Activated CD4-positive, alpha-beta memory T cell treated with anti-CD3 and anti-CD28 coated beads, Interleukin-2, amount 10 ng/mL, durations not matched to agents 7 days and 5 days (primary cell): ENCODE data around the gene ERGIC3. TPM values are rescaled to one million over a fixed set of nuclear protein-coding genes. Genes with fewer than 3 reads are reported as not detected.

Source experiments
- CTCF ChIA-PET: fragments of 350-600 bp; sonication (Branson Sonifier 250); formaldehyde crosslinking; loops from one replicate; lab custom pipeline; 2021; ENCODE audit warnings: antibody characterized with exemption, inconsistent platforms; lab: Charles Lee
- POLR2A ChIA-PET: fragments of 350-600 bp; sonication (Branson Sonifier 250); formaldehyde crosslinking; loops from one replicate; lab custom pipeline; 2021; ENCODE audit warnings: antibody characterized with exemption; lab: Charles Lee
- DNase-seq: peaks from one replicate; pipeline ENCODE4 v3.0.0-alpha.2; 2020
- H3K27ac Mint-ChIP-seq: one replicate; pipeline ENCODE4 v1.8.0; 2021; ENCODE audit warnings: mild to moderate bottlenecking, mixed read lengths
- H3K27me3 Mint-ChIP-seq: one replicate; pipeline ENCODE4 v1.8.0; 2021; ENCODE audit warnings: mixed read lengths
- H3K36me3 Mint-ChIP-seq: one replicate; pipeline ENCODE4 v1.8.0; 2021; ENCODE audit warnings: low read depth, mixed read lengths
- H3K4me1 Mint-ChIP-seq: one replicate; pipeline ENCODE4 v1.8.0; 2021; ENCODE audit warnings: mixed read lengths
- H3K4me3 Mint-ChIP-seq: one replicate; pipeline ENCODE4 v1.8.0; 2021; ENCODE audit warnings: mild to moderate bottlenecking, mixed read lengths
- H3K9me3 Mint-ChIP-seq: one replicate; pipeline ENCODE4 v1.8.0; 2021; ENCODE audit warnings: mixed read lengths
- total RNA-seq, 2 experiments: library from RNA; stranded (reverse); gene quantifications; one replicate each; pipeline ENCODE4 v1.2.3, GENCODE V29; 2021

ERGIC3 gene
- total RNA-seq, 2 experiments from 2014 or later: 126 TPM

DNA sequence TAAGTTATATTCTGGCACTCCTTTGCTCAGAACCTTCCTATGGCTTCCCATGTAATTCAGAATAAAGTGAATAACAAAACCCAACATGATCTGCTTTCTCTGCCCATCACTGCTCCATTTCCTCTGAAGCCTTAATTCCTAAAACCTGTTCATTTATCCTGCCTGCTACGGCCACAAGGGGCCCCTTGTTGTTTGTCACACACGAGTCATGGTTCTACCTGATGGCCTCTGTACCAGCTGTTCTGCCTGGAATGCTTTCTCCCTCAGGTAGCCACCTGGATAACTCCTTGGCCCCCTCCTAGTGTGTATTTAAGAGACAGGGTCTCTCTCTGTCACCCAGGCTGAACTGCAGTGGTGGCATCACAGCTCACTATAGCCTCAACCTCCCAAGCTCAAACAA lies 26.8 kb downstream of the ERGIC3 start:
- Mint-ChIP-seq H3K9me3 (peaks cover 3% of the 10 kb centered on the region), H3K4me1 (no peaks in the 10 kb centered on the region), H3K36me3 (no peaks in the 10 kb centered on the region), H3K27me3 (peaks cover 5% of the 10 kb centered on the region), H3K4me3 (no peak overlapping the region), H3K27ac (no peak overlapping the region)
- ChIA-PET CTCF (no interaction called here), POLR2A (no interaction called here)
- no peak for DNase-seq

DNA sequence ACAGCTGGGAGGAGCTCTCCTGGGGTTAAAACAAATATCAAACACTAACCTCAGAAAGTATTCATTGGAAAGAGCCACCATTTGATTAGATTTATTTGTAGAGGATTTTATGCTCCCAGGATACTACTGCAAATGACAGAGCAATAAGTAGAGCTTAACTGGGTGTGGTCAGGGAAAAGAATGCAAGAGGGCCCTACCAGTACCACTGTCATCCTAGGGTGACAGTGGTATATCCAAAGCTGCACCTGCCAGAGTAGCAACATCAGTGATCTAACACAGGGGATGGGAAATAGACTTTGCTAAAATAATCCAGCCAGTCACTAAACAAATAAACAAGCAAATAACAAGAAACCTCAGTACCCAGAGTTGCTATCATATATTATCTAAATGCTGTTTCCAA lies 29.7 kb downstream of the ERGIC3 start:
- Mint-ChIP-seq H3K4me3 (no peak overlapping the region), H3K36me3 (no peaks in the 10 kb centered on the region), H3K27me3 (peaks cover 7% of the 10 kb centered on the region), H3K4me1 (no peaks in the 10 kb centered on the region), H3K27ac (no peak overlapping the region), H3K9me3 (peaks cover 3% of the 10 kb centered on the region)
- ChIA-PET POLR2A (no interaction called here), CTCF (interaction anchor here (1.5 kb wide), 1 partner anchor 9 kb away, joined by 3 read pairs; no protein-coding TSS in a partner anchor)
- DNase-seq: no peak

DNA sequence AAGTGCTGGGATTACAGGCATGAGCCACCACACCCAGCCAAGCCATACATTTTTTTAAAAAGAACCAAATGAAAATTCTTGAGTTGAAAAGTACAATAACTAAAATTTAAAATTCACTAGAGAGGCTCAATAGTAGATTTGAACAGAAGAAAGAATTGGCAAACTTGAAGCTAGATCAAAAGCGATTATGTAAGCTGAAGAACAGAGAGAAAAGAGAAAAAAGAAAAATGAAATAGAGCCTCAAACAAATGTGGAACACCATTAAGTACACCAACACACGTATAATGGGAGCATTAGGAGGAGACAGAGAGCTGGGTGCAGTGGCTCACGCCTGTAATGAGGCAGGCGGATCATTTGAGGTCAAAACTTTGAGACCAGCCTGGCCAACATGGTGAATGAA lies 31.0 kb downstream of the ERGIC3 start:
- POLR2A ChIA-PET: interaction anchor here (1.2 kb wide), 1 partner anchor 11 kb away, joined by 3 read pairs; no protein-coding TSS in a partner anchor
- H3K4me3 Mint-ChIP-seq: no peak overlapping the region
- H3K4me1 Mint-ChIP-seq: no peaks in the 10 kb centered on the region
- peaks cover 3% of the 10 kb centered on the region for H3K9me3 Mint-ChIP-seq
- no peaks in the 10 kb centered on the region for H3K36me3 Mint-ChIP-seq
- H3K27me3 Mint-ChIP-seq: peaks cover 4% of the 10 kb centered on the region
- CTCF ChIA-PET: interaction anchor here (0.6 kb wide), 1 partner anchor 13 kb away, joined by 3 read pairs; no protein-coding TSS in a partner anchor
- no peak for DNase-seq
- no peak overlapping the region for H3K27ac Mint-ChIP-seq

DNA sequence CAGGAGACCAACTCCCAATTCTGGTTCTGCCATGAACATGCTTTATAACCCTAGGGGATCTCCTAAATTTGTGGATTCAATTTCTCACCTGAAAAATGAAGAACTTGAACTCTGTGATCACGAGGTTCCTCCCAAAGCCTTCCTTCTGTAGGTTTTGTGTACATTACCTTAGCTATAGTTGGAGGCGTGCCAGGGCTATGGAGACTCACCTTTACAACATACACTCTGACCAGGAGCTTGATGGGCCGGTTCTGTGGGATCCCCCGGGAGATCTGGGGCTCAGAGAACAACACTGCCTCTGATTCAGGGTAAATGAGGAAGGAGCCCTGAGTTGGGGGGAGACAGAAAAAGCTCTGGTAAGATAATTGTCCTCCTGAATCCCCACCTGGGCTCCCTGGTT lies 34.1 kb downstream of the ERGIC3 start:
- H3K4me3 Mint-ChIP-seq: no peak overlapping the region
- ChIA-PET POLR2A (no interaction called here), CTCF (interaction anchor here (0.7 kb wide), 1 partner anchor 417 kb away, joined by 3 read pairs; no protein-coding TSS in a partner anchor)
- no peaks in the 10 kb centered on the region for H3K4me1 Mint-ChIP-seq
- no peak for DNase-seq
- H3K36me3 Mint-ChIP-seq: no peaks in the 10 kb centered on the region
- no peak overlapping the region for H3K27ac Mint-ChIP-seq
- H3K27me3 Mint-ChIP-seq: peaks cover 2% of the 10 kb centered on the region
- peaks cover 3% of the 10 kb centered on the region for H3K9me3 Mint-ChIP-seq

DNA sequence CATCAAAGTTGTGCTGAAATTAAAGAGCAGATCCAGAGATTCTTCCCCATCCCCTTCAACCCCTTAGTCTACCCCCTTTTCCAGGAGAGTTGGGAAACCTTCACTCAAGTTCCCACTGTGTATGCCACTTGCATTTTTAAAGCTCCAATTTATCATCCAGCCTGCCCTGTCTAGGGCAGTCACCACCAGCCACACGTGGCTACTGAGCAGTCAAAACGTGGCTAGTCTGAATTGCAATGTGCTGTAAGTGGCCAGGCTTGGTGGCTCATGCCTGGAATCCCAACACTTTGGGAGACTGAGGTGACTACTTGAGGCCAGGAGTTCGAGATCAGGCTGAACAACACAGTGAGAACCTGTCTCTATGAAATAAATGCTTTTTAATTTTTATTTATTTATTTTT lies 34.9 kb downstream of the ERGIC3 start:
- Mint-ChIP-seq H3K27ac (no peak overlapping the region), H3K4me3 (no peak overlapping the region), H3K36me3 (no peaks in the 10 kb centered on the region), H3K9me3 (peaks cover 3% of the 10 kb centered on the region), H3K27me3 (peaks cover 2% of the 10 kb centered on the region), H3K4me1 (no peaks in the 10 kb centered on the region)
- DNase-seq: no peak
- ChIA-PET CTCF (no interaction called here), POLR2A (no interaction called here)

DNA sequence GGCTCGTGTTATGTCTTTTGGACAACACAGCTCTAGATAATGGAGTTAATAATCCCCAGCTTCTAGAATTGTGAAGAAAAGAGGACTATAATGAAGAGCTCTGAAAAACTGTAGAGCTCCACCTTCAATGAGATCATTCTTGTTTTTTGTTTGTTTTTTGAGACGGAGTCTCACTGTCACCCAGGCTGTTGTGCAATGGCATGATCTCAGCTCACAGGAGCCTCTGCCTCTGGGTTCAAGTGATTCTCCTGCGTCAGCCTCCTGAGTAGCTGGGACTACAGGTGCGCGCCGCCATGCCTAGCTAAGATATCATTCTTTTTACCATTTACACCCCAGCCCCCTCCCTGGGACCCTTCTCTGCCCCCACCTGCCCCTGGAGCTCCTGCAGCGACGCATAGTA lies 36.6 kb downstream of the ERGIC3 start:
- Mint-ChIP-seq H3K4me1 (no peaks in the 10 kb centered on the region), H3K36me3 (no peaks in the 10 kb centered on the region), H3K27me3 (peaks cover 2% of the 10 kb centered on the region), H3K27ac (no peak overlapping the region), H3K4me3 (no peak overlapping the region), H3K9me3 (no peaks in the 10 kb centered on the region)
- no peak for DNase-seq
- POLR2A ChIA-PET: no interaction called here
- CTCF ChIA-PET: no interaction called here

DNA sequence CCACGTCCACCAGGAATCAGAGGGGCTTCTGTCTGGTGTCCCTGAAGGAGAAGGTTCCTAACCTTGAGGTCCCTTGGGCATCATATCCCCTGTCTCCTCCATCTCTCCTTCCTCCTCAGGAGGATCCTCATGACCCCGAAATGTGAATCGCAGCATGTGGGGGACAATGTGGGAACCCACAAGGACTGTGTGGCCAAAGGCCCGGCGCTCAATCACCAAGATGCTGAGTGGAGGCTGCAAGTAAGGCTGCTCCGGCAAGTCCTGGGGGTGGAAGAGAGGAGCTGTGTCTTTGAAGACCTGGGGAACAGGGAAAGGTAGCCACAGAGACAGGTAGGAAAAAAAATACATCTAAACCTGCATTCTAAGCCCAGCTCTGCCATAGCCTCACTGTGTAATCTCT lies 37.3 kb downstream of the ERGIC3 start:
- Mint-ChIP-seq H3K36me3 (no peaks in the 10 kb centered on the region), H3K9me3 (no peaks in the 10 kb centered on the region), H3K27ac (no peak overlapping the region), H3K4me3 (no peak overlapping the region), H3K4me1 (no peaks in the 10 kb centered on the region), H3K27me3 (no peaks in the 10 kb centered on the region)
- ChIA-PET CTCF (no interaction called here), POLR2A (no interaction called here)
- no peak for DNase-seq

DNA sequence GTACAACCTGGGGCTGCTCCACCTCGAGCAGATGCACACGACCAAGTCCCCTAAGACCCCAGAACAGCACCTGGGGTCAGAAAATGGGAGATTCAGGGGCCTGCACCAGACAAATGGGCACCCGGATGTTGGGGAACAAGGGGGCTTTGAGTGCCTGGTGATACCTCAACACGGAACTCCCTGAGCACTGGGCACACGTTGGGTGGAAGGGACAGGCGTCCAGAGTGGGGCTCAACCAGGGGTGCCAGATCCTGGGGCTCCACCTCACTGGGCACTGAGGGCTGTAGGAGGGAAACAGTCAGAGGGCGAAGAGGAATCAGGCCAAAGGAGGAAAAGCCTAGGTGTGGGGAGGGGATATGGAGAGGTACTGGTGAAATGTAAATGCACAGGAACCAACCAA lies 40.3 kb downstream of the ERGIC3 start:
- CTCF ChIA-PET: no interaction called here

DNA sequence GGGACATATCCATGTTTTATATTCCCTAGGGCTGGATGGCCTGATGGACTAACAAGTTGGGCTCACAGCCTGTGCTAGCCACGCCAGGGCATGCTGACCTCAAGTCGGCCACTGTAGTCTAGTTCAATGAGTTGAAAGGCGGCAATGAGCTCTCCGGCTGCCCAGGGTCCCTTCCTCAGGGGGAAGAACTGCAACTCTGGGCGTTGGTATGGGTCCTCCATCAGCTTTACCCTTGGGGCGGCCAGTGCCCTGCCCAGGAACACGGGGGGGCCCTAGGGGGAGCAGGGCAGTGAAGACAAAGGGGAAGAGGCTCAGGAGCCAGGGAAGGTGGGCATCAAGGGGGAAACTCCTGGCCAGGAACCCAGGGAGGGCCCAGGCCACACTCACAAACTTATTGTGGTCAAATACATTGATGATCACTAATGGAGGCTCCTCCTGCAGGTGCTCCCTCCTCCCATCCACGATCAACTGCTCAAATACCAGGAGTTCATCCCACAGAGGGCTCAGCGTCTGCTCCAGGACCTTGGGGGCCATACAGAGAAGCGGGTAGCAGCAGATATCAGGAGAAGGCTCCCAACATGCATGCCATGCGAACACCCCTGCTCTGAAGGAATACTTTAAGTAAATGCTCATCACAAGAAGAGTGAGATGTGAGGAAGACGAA lies 41.0 kb downstream of the ERGIC3 start:
- no peaks in the 10 kb centered on the region for H3K9me3 Mint-ChIP-seq
- no peak overlapping the region for H3K27ac Mint-ChIP-seq
- no peak for DNase-seq
- no peaks in the 10 kb centered on the region for H3K27me3 Mint-ChIP-seq
- ChIA-PET CTCF (no interaction called here), POLR2A (no interaction called here)
- no peaks in the 10 kb centered on the region for H3K36me3 Mint-ChIP-seq
- H3K4me3 Mint-ChIP-seq: no peak overlapping the region
- no peaks in the 10 kb centered on the region for H3K4me1 Mint-ChIP-seq

More for the DNA sequence above, 40.3 kb downstream of the ERGIC3 start:
- no peaks in the 10 kb centered on the region for H3K36me3 Mint-ChIP-seq
- H3K27ac Mint-ChIP-seq: no peak overlapping the region
- no peaks in the 10 kb centered on the region for H3K27me3 Mint-ChIP-seq
- POLR2A ChIA-PET: no interaction called here
- no peak overlapping the region for H3K4me3 Mint-ChIP-seq
- H3K4me1 Mint-ChIP-seq: no peaks in the 10 kb centered on the region
- H3K9me3 Mint-ChIP-seq: no peaks in the 10 kb centered on the region
- no peak for DNase-seq

DNA sequence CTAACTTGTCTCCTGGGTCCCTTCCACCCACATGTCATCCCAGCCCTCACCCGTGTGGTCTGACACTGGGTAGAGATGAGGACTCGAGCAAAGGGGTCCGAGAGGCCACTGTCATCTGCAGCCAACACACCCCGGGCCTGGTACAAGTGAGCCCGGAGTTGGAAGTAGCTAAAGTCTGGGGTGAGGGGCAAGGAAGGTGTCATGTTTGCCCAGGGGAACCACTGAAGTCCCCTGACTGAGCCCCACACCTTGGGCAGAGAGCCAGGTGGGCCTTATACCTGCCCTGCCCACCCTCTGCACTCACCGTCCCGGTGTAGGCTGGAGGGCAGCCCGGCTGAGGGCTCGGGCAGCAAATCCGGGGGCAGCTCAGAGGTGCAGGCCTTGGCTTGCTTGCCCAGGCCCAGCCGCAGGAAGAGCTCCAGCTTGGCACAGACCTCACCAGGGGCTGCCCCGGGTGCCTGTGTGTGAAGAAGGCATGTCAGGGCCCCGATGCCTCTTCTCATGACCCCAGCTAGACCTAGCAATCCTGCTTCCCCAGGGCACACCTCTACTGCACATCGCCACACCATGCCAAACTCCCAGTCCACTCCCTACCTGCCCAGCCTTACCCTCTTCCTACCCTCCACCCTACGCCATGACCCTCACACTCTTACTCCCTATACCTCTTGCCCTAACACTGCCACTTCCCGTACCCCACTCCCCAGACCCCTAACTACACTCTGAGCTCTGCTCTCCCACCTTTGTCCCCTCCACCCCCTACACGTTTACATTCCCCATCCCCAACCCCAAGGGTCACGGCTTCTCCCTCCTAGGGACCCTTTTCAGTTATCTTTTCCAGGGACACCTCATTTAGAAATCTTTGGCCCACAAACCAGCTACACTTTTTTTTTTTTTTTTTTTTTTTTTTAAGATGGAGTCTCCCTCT lies 42.0 kb downstream of the ERGIC3 start:
- ChIA-PET POLR2A (no interaction called here), CTCF (interaction anchor here (1.2 kb wide), 1 partner anchor 17 kb away, joined by 6 read pairs; no protein-coding TSS in a partner anchor)
- Mint-ChIP-seq H3K4me3 (no peak overlapping the region), H3K36me3 (no peaks in the 10 kb centered on the region), H3K9me3 (no peaks in the 10 kb centered on the region), H3K27ac (no peak overlapping the region), H3K4me1 (no peaks in the 10 kb centered on the region), H3K27me3 (peaks cover 2% of the 10 kb centered on the region)
- DNase-seq: no peak

DNA sequence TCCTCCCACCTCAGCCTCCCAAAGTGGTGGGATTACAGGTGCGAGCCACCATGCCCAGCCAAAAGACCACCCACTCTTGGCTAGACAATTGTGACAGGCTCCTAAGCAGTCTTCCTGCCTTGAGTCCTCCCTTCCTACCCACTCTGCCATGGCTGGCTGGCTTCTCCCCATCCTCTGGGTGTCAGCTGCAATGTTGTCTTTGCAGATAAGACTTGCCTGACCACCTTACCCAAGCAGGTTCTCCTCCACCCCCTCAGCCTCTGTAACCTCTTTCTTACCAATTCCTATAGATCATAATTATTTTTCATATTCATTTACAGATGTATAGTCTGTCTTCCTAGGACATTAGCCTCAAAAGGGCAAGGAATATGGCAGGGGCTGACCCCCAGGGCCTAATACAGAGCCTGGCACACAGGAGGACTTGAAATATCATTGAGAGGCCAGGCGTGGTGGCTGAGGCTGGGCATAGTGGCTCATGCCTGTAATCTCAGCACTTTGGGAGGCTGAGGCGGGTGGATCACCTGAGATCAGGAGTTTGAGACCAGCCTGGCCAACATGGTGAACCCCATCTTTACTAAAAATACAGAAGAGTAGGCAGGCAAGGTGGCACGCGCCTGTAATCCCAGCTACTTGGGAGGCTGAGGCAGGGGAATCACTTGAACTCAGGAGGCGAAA lies 45.0 kb downstream of the ERGIC3 start:
- ChIA-PET POLR2A (no interaction called here), CTCF (interaction anchor here (0.7 kb wide), 1 partner anchor 36 kb away, joined by 3 read pairs; no protein-coding TSS in a partner anchor)
- Mint-ChIP-seq H3K4me3 (no peak overlapping the region), H3K9me3 (no peaks in the 10 kb centered on the region), H3K27me3 (peaks cover 2% of the 10 kb centered on the region), H3K27ac (no peak overlapping the region), H3K36me3 (no peaks in the 10 kb centered on the region), H3K4me1 (no peaks in the 10 kb centered on the region)
- no peak for DNase-seq

DNA sequence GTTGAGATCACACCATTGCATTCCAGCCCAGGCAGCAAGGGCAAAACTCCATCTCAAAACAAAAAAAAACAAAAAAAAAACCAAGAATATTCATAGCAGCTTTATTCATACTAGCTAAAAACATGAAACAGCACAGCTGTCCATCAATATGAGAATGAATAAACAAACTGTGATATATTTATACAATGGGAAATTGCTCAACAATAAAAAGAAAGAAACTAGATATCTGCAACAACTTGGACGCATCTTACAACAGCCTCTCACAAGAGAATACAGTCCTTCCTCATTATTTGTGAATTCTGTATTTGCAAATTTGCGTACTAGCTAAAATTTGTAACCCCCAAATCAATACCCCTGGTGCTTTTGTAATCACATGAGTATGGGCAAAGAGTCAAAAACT lies 45.6 kb downstream of the ERGIC3 start:
- H3K27me3 Mint-ChIP-seq: peaks cover 2% of the 10 kb centered on the region
- no peaks in the 10 kb centered on the region for H3K36me3 Mint-ChIP-seq
- no peaks in the 10 kb centered on the region for H3K9me3 Mint-ChIP-seq
- H3K4me3 Mint-ChIP-seq: no peak overlapping the region
- H3K27ac Mint-ChIP-seq: no peak overlapping the region
- CTCF ChIA-PET: interaction anchor here (0.7 kb wide), 2 partner anchors 36 to 214 kb away, joined by 3 read pairs; no protein-coding TSS in a partner anchor
- POLR2A ChIA-PET: no interaction called here
- DNase-seq: no peak
- no peaks in the 10 kb centered on the region for H3K4me1 Mint-ChIP-seq

DNA sequence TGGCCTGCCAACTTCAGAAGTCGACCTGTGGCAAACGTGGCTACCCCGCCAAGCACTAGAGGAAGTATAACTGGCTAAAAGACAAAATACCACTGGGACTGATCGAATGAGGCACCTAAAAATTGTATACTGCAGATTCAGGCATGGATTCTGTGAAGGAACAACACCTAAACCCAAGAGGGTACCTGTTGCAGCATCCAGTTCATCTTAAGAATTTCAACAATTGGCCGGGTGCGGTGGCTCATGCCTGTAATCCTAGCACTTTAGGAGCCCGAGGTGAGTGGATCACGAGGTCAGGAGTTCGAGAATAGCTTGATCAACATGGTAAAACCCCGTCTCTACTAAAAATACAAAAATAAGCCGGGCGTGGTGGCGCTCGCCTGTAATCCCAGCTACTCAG lies 46.5 kb downstream of the ERGIC3 start:
- Mint-ChIP-seq H3K9me3 (no peaks in the 10 kb centered on the region), H3K4me1 (no peaks in the 10 kb centered on the region), H3K27ac (no peak overlapping the region), H3K36me3 (no peaks in the 10 kb centered on the region), H3K4me3 (no peak overlapping the region), H3K27me3 (peaks cover 2% of the 10 kb centered on the region)
- ChIA-PET CTCF (interaction anchor here (1.1 kb wide), 1 partner anchor 13 kb away, joined by 3 read pairs; no protein-coding TSS in a partner anchor), POLR2A (no interaction called here)
- DNase-seq: no peak
